ENCODE data around the gene PPP1R8. TPM values are rescaled to one million over a fixed set of nuclear protein-coding genes. Genes with fewer than 3 reads are reported as not detected.
"Not testable (repeated sequence)": the region's sequence is repeated elsewhere in the genome, so short reads cannot be mapped to it uniquely, and the experiment has no call there.

PPP1R8 gene
- total and polyA plus RNA-seq, 10 donors: 22.5 to 39.1 (median 29.6) TPM

- Histone ChIP-seq H3K27me3 (replicated peaks in 1 of 7) (no peaks in the 10 kb centered on the region), H3K4me1 (peaks cover 27 to 96% (median 68%) of the 10 kb centered on the region in 6 donors), H3K9me3 (no peaks in the 10 kb centered on the region), H3K36me3 (no peaks in the 10 kb centered on the region), H3K27ac (peak overlapping the region; percentile 74 to 97 (median 90)), H3K4me3 (peak overlapping the region in 2 of 8 donors; percentile 4 to 61)
- intact Hi-C loops (cut with DNase I; ENCODE audit: low total_unique reads): no loop called here
- WGBS, 5 donors: 82 to 84% (median 83%) methylated on average over 7 to 11 of the region's 11 CpGs
- TF ChIP-seq POLR2A (IDR thresholded peaks at IDR 0.05): no peak
- no peak for TF ChIP-seq POLR2AphosphoS5 (IDR thresholded peaks at IDR 0.05)
- TF ChIP-seq, protein P1, sequence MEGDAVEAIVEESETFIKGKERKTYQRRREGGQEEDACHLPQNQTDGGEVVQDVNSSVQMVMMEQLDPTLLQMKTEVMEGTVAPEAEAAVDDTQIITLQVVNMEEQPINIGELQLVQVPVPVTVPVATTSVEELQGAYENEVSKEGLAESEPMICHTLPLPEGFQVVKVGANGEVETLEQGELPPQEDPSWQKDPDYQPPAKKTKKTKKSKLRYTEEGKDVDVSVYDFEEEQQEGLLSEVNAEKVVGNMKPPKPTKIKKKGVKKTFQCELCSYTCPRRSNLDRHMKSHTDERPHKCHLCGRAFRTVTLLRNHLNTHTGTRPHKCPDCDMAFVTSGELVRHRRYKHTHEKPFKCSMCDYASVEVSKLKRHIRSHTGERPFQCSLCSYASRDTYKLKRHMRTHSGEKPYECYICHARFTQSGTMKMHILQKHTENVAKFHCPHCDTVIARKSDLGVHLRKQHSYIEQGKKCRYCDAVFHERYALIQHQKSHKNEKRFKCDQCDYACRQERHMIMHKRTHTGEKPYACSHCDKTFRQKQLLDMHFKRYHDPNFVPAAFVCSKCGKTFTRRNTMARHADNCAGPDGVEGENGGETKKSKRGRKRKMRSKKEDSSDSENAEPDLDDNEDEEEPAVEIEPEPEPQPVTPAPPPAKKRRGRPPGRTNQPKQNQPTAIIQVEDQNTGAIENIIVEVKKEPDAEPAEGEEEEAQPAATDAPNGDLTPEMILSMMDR (IDR thresholded peaks at IDR 0.05 in 8 of 11, conservative IDR thresholded peaks at IDR 0.05 in 3 of 11): no peak
- peak; percentile 82 for DNase-seq
Observed at GRCh38 chr1:27868556-27868931, 38.0 kb downstream of the PPP1R8 start.

DNA sequence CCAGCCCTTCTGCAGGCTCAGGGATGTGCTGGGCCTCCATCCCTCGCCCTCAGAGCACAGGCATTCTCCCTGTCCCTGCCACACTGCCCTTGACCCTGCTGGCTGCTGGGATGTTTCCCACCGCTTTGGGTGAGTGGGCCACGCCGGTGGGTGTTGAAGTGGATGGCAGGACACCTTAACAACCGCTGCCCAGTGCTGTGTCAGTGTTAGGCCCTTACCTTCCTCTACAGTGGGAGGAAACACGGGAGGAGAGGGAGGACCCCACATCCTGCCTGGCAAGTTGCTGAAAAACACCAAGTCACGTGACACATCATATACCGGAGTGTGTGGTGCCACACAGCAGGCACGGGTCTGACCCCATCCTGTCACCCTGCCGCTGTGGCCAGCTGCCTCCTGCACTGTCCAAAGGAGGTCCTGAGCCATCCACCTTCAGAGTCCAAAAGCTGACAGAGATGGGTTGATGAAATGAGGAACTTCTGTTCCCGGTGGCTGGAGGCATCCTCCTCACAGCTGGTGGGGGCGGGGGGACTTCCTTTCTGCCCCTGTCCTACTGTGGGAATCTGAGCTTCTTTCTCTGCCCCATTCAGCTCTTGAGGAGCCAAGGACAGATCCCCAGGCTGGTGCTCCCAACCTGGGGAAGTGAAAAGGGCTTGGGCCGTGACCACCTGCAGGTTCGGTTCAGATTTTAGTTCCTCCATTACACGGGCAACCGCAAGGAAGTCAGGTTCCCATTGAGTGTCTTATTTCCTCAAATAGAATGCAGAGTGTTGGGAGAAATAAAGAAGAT lies 38.5 kb downstream of the PPP1R8 start:
- H3K4me3 ChIP-seq: peak overlapping the region in 6 of 8 donors; percentile 4 to 61 (median 24)
- TF ChIP-seq POLR2A (IDR thresholded peaks at IDR 0.05): no peak
- TF ChIP-seq POLR2AphosphoS5 (IDR thresholded peaks at IDR 0.05): peak; percentile 65 to 84 (median 82)
- DNase-seq: peak; percentile 91
- H3K36me3 ChIP-seq: no peaks in the 10 kb centered on the region
- peaks cover 21 to 96% (median 66%) of the 10 kb centered on the region in 6 donors for H3K4me1 ChIP-seq
- H3K27ac ChIP-seq: peak overlapping the region; percentile 74 to 97 (median 90)
- H3K27me3 ChIP-seq (replicated peaks in 1 of 7): no peaks in the 10 kb centered on the region
- intact Hi-C loops (cut with DNase I; ENCODE audit: low total_unique reads): no loop called here
- 12 to 15% (median 12%) methylated on average over 15 to 16 of the region's 16 CpGs for WGBS, 5 donors
- H3K9me3 ChIP-seq: no peaks in the 10 kb centered on the region

DNA sequence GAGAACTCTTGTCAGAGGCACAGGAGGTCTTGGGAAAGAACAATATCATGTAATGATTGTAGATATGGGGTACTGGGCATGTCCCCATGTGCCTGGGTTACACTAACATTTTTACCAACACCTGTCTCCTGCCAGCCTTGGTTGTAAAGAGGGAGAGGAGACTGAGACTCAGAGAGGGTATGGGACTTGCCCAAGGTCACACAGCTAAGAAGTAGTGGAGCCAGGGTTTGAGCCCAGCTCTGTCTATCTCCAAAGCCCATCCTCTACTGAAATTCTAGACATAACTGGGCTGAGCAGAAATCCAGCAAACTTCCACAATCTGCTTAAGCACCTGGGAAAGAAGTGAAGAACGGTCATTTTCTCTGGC lies 39.1 kb downstream of the PPP1R8 start:
- WGBS, 5 donors: 74 to 100% (median 86%) methylated on average over 1 of the region's 1 CpG
- no peaks in the 10 kb centered on the region for H3K36me3 ChIP-seq
- TF ChIP-seq POLR2AphosphoS5 (IDR thresholded peaks at IDR 0.05) (no peak), POLR2A (IDR thresholded peaks at IDR 0.05) (no peak)
- TF ChIP-seq, protein P1 (IDR thresholded peaks at IDR 0.05 in 8 of 11, conservative IDR thresholded peaks at IDR 0.05 in 3 of 11): no peak
- H3K4me3 ChIP-seq: peak overlapping the region in 5 of 8 donors; percentile 2 to 61 (median 24)
- H3K4me1 ChIP-seq: peaks cover 18 to 96% (median 66%) of the 10 kb centered on the region in 6 donors
- no peak for DNase-seq
- H3K9me3 ChIP-seq: no peaks in the 10 kb centered on the region
- no peaks in the 10 kb centered on the region for H3K27me3 ChIP-seq (replicated peaks in 1 of 7)
- H3K27ac ChIP-seq: peak overlapping the region; percentile 74 to 97 (median 90)
- intact Hi-C loops (cut with DNase I; ENCODE audit: low total_unique reads): no loop called here

GRCh38 chr1:27871076-27871475 lies 40.5 kb downstream of the PPP1R8 start:
- H3K4me3 ChIP-seq; intact Hi-C loops (cut with DNase I; ENCODE audit: low total_unique reads); H3K27me3 ChIP-seq (replicated peaks in 1 of 7); H3K36me3 ChIP-seq; H3K9me3 ChIP-seq: not testable (repeated sequence)
- DNase-seq: peak; percentile 45
- Histone ChIP-seq H3K27ac (peak overlapping the region in 4 of 8 donors; percentile 91 to 97 (median 94)), H3K4me1 (peaks cover 18 to 96% (median 71%) of the 10 kb centered on the region in 6 donors)
- 93 to 97% (median 94%) methylated on average over 7 of the region's 7 CpGs for WGBS, 5 donors

- Histone ChIP-seq H3K27me3 (replicated peaks in 1 of 7) (no peaks in the 10 kb centered on the region), H3K4me1 (peaks cover 21 to 98% (median 80%) of the 10 kb centered on the region in 6 donors), H3K9me3 (no peaks in the 10 kb centered on the region), H3K36me3 (peaks cover 0 to 15% (median 9%) of the 10 kb centered on the region in 6 donors), H3K4me3 (peak within 1 kb of the TSS; percentile 54 to 90 (median 74)), H3K27ac (peak within 1 kb of the TSS; percentile 80 to 97 (median 92))
- TF ChIP-seq POLR2A (IDR thresholded peaks at IDR 0.05): peak; percentile 46 to 91 (median 74)
- TF ChIP-seq, protein P1 (IDR thresholded peaks at IDR 0.05 in 8 of 11, conservative IDR thresholded peaks at IDR 0.05 in 3 of 11): no peak
- TF ChIP-seq POLR2AphosphoS5 (IDR thresholded peaks at IDR 0.05): peak; percentile 97 to 98 (median 97)
- 10 to 39% (median 12%) methylated on average over 13 to 53 of the region's 53 CpGs for WGBS, 5 donors
- peak; percentile 96 for DNase-seq
- intact Hi-C loops (cut with DNase I; ENCODE audit: low total_unique reads): no loop called here
Observed at GRCh38 chr1:27872059-27872801, 41.6 kb downstream of the PPP1R8 start, which contains the start of gene THEMIS2. THEMIS2 (plus strand) TSS chr1:27872544; CDS start chr1:27872572, 28 bp downstream.

Data from spleen (tissue), 11 donors.